Cardiac muscle cell (in vitro differentiated cells and primary cell): ENCODE data around the gene ADRA2C. TPM values are rescaled to one million over a fixed set of nuclear protein-coding genes. Genes with fewer than 3 reads are reported as not detected.
A peak's percentile ranks its signal among the peaks of the same experiment; 100 is the strongest.

Experiments
- DNase-seq, 2 donors: peaks; one replicate each; pipeline versions ENCODE4 v3.0.0 to v3.0.0-alpha.2; 2010 to 2017; ENCODE audit warnings: low read depth in 1 of 2, low spot score in 1 of 2
- H3K27ac ChIP-seq: fragments of 200-600 bp; sonication (generic); 2 replicates; pipeline ENCODE4 v1.5.1; 2016
- H3K27me3 ChIP-seq: fragments of 200-600 bp; sonication (generic); 2 replicates; pipeline ENCODE4 v1.6.0; 2016; ENCODE audit warnings: control low read depth
- H3K36me3 ChIP-seq: fragments of 200-600 bp; sonication (generic); 2 replicates; pipeline ENCODE4 v1.5.1; 2016; ENCODE audit warnings: control low read depth
- H3K4me1 ChIP-seq: fragments of 200-600 bp; sonication (generic); 2 replicates; pipeline ENCODE4 v1.8.1; 2017; ENCODE audit warnings: low read depth, mild to moderate bottlenecking, mixed run types
- H3K4me3 ChIP-seq: fragments of 200-600 bp; sonication (generic); 2 replicates; pipeline ENCODE4 v1.5.1; 2016; ENCODE audit warnings: mild to moderate bottlenecking
- H3K9me3 ChIP-seq: fragments of 200-600 bp; sonication (generic); 2 replicates; pipeline ENCODE4 v1.5.1; 2017; ENCODE audit warnings: low read depth, mild to moderate bottlenecking, control low read depth
- CTCF ChIP-seq: IDR thresholded peaks from 2 replicates; pipeline ENCODE4 v1.5.1; 2012; ENCODE audit warnings: low read depth, mild to moderate bottlenecking, low read length
- polyA plus RNA-seq: library from polyadenylated mRNA; unstranded; fragments of >200 nt; fragmentation: Nextera tagmentation; extraction: Ambion mirVana; gene quantifications from 2 replicates; pipeline ENCODE4 v1.2.1, GENCODE V29; 2016
- total RNA-seq: library from RNA; depleted of rRNA; stranded (reverse); fragments of >200 nt; gene quantifications from 2 replicates; pipeline ENCODE4 v1.2.3, GENCODE V29; 2016

Gene ADRA2C
- total and polyA plus RNA-seq, 2 experiments from 2014 or later, result 8.5 to 8.6 TPM

DNA sequence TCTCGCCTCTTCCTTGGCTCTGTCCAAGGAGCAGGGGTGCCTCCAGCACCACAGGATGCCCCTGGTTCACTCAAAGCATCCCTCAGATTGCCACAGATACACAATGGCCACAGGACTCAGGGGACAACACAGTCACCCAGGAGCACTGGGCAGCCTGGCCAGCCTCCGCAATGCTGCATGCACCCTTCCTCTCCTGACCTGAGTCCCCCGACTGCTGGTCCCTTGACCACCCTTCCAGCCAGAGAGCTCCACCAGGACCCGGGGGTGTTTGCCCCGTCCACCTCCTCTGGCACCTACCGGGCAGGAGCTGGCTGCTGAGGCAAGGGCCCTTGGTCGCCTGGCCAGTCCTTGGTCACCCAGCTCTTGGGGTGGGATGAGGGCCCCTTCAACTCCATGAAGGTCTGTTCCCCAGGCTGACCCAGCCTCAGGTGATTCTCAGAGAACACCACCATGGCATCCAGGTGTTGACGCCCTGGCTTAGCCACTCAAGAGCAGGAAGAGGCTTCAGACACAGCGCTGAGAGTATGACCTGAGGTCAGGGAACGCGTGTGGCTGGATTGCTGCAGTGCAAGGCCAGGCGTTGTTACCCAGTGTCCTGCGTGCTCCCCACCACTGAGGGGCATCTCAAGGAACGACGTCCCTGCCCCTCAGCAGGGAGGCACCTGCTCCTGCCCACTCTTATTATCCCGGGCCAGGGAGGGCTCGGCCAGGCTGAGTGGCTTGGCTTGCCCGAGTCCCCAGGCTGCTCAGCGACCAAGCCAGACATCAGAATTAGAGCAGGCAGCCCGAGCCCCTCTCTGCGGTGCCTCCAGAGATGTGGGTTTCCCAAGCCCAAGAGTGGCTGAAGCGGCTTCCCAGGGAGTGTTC, 10.2 kb downstream of the ADRA2C start:
- H3K27ac ChIP-seq, result no peak overlapping the region
- no peak overlapping the region for H3K4me3 ChIP-seq
- no peak for TF ChIP-seq CTCF
- no peaks in the 10 kb centered on the region for H3K27me3 ChIP-seq
- no peaks in the 10 kb centered on the region for H3K36me3 ChIP-seq
- peaks cover 13% of the 10 kb centered on the region for H3K4me1 ChIP-seq
- no peaks in the 10 kb centered on the region for H3K9me3 ChIP-seq
- no peak for DNase-seq

DNA sequence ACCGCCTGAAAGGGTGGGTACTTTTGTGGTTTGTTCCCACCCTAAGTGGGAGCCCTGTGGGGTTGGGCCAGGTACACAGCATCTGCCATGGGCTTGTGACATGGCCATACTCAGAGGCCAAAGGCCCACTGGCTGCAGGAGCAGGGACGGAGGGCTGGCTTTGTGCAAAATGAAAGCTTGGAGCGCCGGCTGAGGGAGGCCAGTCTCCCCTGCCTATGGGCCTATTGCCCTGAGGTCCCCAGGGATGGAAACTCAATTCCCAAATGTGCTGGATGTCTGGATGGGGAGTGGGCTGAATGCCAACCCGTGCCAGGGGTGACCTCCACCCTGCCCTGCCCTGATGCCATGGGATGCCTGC, 10.8 kb downstream of the ADRA2C start:
- H3K27me3 ChIP-seq, result no peaks in the 10 kb centered on the region
- H3K4me1 ChIP-seq, result peaks cover 13% of the 10 kb centered on the region
- H3K36me3 ChIP-seq, result no peaks in the 10 kb centered on the region
- DNase-seq, result no peak
- no peak overlapping the region for H3K4me3 ChIP-seq
- H3K9me3 ChIP-seq, result no peaks in the 10 kb centered on the region
- H3K27ac ChIP-seq, result no peak overlapping the region
- no peak for TF ChIP-seq CTCF

DNA sequence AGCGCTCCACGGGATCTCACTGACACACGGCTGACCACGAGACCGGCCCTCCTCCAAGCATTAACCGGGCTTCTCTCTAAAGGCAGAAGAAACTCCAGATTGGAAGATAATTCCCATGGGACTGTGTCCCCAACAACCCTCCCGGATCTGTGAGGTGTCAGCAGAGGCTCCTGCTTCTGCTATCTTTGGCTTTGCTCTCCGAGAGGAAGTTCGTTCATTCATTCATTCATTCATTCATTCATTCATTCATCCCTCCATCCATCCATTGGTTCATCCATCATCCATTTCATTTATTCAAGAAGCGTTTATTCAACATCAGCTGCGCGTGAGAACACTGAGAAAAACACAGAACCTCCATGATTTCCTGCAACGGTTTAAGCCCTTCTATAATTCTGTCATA, 11.5 kb downstream of the ADRA2C start:
- no peak for TF ChIP-seq CTCF
- Histone ChIP-seq H3K4me3 (no peak overlapping the region), H3K36me3 (no peaks in the 10 kb centered on the region), H3K4me1 (peaks cover 13% of the 10 kb centered on the region), H3K27me3 (no peaks in the 10 kb centered on the region), H3K27ac (no peak overlapping the region), H3K9me3 (no peaks in the 10 kb centered on the region)
- DNase-seq, result no peak

- H3K9me3 ChIP-seq, result no peaks in the 10 kb centered on the region
- H3K4me3 ChIP-seq, result no peak overlapping the region
- H3K36me3 ChIP-seq, result no peaks in the 10 kb centered on the region
- no peak for DNase-seq
- no peak for TF ChIP-seq CTCF
- peaks cover 13% of the 10 kb centered on the region for H3K4me1 ChIP-seq
- H3K27ac ChIP-seq, result no peak overlapping the region
- H3K27me3 ChIP-seq, result no peaks in the 10 kb centered on the region
Measured at GRCh38 chr4:3779509-3779908, 13.3 kb downstream of the ADRA2C start.

DNA sequence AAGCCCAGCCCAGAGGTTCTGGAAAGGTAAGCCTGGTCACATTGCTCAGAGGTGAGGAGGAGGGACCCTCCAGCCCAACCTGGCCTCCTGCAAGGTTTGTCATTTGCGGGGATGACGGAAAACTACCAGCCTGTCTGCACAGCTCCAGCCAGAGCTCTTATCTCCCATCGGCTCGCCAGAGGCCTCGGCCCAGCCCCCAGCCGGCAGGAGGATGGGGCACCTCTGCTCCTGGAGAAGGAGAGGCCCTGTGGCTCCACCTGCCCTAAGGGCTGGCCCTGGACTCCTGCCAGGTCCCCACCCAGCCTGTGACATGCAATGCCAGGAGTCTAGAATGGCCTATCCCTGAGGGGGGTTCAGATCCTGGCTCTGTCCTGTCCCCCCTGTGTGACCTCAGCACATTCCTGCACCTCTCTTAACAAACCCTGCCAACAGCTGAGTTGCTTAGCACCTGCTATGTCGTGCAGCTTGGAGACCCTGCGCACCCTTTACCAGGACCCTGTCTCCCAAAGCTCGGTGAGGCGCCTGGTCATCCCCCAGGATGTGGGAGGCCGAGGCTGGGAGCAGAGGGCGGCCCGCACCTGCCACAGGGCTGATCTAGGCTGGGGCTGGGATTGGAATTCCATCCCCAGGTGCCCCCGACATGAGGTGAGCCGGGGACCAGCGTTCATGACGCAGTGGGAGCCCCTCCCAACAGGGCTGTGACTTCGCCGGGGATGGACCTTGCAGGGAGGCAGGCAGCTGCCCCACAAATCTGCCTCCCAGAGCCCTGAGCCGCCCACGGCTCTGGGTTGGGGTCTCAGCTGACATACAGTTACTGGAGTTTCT, 14.4 kb downstream of the ADRA2C start:
- H3K4me3 ChIP-seq, result no peak overlapping the region
- DNase-seq, result peak in 1 of 2 donors; percentile 69
- H3K27me3 ChIP-seq, result no peaks in the 10 kb centered on the region
- no peak for TF ChIP-seq CTCF
- no peak overlapping the region for H3K27ac ChIP-seq
- H3K4me1 ChIP-seq, result peaks cover 7% of the 10 kb centered on the region
- H3K9me3 ChIP-seq, result no peaks in the 10 kb centered on the region
- H3K36me3 ChIP-seq, result no peaks in the 10 kb centered on the region
